Fibroblast of the aortic adventitia (primary cell): ENCODE data around the gene VHLL. TPM values are rescaled to one million over a fixed set of nuclear protein-coding genes. Genes with fewer than 3 reads are reported as not detected.

ENCODE experiments used
- DNase-seq: peaks from one replicate; pipeline ENCODE4 v3.0.0-alpha.2; 2010; ENCODE audit warnings: low read depth
- H3K4me3 ChIP-seq: 2 replicates; pipeline ENCODE4 v1.5.1; 2011; ENCODE audit warnings: low read depth, mild to moderate bottlenecking, control low read depth, low read length, moderate library complexity
- total RNA-seq: library from RNA; depleted of rRNA; stranded (reverse); fragments of >200 nt; gene quantifications from 2 replicates; pipeline ENCODE4 v1.2.3, GENCODE V29; 2012; ENCODE audit warnings: low replicate concordance
- TF ChIP-seq, protein P1 (sequence below): IDR thresholded peaks from 2 replicates; pipeline ENCODE4 v1.5.1; 2011; ENCODE audit warnings: mild to moderate bottlenecking, low read length, control low read depth, inconsistent platforms; ENCODE audit not compliant: insufficient read depth

VHLL gene
- total RNA-seq, 1 donor: not detected

DNA sequence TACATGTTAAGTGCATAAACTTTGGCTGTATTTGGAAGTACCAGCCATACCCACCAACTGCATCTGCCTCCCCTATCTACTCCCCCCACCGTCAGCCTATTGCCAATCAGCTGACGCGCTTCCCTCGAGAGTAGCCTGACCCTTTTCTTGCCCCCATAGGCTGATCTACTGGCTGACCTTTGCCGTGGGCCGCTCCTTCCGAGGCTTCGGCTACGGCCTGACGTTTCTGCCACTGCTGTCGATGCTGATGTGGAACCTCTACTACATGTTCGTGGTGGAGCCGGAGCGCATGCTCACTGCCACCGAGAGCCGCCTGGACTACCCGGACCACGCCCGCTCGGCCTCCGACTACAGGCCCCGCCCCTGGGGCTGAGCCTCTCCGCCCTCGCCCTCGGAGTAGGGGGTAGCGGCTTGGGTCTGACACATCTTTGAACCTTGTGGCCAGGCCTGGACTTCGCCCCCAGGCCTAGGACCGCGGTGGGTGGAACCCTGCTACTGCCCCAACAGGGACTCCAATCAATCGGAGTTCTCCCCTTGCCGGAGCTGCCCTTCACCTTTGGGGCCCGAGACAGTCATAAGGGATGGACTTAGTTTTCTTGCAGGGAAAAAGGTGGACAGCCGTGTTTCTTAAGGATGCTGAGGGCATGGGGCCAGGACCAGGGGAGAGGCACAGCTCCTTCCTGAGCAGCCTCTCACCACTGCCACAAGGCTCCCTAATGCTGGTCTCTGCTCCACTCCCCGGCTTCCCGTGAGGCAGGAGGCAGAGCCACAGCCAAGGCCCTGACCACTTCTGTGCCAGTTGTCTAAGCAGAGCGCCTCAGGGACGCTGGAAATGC lies 7.7 kb downstream of the VHLL start:
- peak; percentile 76 for DNase-seq
- TF ChIP-seq, protein P1, sequence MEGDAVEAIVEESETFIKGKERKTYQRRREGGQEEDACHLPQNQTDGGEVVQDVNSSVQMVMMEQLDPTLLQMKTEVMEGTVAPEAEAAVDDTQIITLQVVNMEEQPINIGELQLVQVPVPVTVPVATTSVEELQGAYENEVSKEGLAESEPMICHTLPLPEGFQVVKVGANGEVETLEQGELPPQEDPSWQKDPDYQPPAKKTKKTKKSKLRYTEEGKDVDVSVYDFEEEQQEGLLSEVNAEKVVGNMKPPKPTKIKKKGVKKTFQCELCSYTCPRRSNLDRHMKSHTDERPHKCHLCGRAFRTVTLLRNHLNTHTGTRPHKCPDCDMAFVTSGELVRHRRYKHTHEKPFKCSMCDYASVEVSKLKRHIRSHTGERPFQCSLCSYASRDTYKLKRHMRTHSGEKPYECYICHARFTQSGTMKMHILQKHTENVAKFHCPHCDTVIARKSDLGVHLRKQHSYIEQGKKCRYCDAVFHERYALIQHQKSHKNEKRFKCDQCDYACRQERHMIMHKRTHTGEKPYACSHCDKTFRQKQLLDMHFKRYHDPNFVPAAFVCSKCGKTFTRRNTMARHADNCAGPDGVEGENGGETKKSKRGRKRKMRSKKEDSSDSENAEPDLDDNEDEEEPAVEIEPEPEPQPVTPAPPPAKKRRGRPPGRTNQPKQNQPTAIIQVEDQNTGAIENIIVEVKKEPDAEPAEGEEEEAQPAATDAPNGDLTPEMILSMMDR: no peak

DNA sequence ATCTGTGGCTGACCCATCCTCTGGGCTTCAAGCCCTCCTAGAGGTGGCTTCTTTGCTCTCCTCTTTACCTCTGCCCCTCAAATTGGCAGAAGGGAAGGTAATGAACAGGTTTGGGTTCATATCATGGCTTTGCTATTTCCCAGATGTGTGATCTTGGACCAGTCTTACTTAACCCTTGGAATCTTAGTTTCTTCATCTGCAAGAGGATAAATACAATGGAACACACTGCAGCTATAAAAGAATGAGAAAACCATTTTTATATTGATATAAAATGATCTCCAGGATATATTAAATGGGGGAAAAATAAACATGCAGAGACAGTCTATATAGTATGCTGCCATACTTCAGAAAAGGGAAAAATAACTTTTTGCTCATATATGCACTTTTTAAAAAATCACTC lies 9.2 kb downstream of the VHLL start:
- DNase-seq: no peak
- TF ChIP-seq, protein P1: no peak
- H3K4me3 ChIP-seq: no peak overlapping the region

More for the DNA sequence above, 7.7 kb downstream of the VHLL start:
- H3K4me3 ChIP-seq: peak overlapping the region; percentile 76

DNA sequence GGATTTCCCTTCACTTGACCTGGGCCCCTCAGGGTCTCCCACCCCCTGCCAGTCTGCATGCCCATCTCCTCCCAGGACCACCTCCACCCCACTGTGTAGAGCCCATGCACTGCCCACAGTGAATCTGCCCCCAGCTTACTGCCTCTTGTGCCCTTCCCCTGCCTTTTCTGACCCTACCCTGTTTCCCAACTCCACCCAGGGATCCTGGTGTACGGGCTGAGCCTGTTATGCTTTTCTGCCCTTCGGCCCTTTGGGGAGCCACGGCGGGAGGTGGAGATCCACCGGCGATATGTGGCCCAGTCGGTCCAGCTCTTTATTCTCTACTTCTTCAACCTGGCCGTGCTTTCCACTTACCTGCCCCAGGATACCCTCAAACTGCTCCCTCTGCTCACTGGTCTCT lies 13.0 kb downstream of the VHLL start:
- TF ChIP-seq, protein P1: no peak
- H3K4me3 ChIP-seq: no peak overlapping the region
- DNase-seq: no peak

DNA sequence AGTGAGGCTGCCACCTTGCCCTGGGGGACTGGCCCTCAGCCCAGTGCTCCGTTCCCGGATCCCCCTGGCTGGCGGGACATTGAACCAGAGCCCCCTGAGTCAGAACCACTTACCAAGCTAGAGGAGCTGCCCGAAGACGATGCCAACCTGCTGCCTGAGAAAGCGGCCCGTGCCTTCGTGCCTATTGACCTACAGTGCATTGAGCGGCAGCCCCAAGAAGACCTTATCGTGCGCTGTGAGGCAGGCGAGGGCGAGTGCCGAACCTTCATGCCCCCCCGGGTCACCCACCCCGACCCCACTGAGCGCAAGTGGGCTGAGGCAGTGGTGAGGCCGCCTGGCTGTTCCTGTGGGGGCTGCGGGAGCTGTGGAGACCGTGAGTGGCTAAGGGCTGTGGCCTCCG lies 13.7 kb downstream of the VHLL start:
- no peak overlapping the region for H3K4me3 ChIP-seq
- TF ChIP-seq, protein P1: no peak
- no peak for DNase-seq

DNA sequence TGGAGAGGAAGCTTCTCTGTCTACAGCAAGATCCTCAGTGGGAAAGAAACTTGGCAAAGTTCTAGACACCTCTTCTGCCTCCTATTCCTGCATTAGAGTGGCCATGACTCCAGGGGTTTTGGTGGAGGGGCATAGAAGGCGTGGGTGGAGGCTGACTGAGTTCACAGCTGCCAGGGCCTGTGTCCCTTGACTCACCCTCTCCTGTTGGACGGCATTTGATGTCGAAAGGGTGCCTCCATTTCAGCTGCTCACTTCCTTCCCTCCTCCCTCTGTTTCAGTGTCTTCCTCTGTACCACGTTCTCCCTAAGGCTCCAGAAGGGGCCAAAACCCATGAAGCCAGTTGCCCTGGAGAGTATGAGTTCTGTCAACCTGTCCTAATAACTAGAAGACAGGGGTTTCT lies 14.3 kb downstream of the VHLL start:
- DNase-seq: no peak
- H3K4me3 ChIP-seq: no peak overlapping the region
- TF ChIP-seq, protein P1: no peak

DNA sequence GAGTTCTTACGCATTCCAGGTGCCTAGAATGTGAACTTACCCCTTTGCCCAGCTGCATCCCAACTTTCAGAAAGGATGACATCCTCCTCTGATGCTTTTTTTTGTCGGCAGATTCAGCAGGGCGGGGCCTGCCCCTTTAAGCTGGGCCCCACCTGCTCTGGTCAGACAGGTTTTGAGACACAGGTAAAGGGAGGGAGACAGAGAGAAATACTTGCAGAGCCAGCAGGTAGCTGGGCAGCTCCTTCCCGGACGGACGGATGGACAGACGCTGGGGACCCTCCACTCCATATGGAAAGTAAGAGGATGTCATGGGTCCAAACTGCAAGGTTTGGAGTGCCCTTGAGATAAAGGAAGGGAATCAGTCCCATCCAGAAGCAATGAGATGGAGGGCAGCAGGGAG lies 15.0 kb downstream of the VHLL start, which contains the start of gene TMEM79:
TSS of gene TMEM79 (plus strand) at position 214 of the 400 bp plus-strand sequence. CDS start 902 bp downstream, outside the sequence.
- no peak for DNase-seq
- peak within 1 kb of the TSS; percentile 97 for H3K4me3 ChIP-seq
- TF ChIP-seq, protein P1: no peak
